Measurements from ENCODE around the gene TSNAX.

Gene TSNAX

GRCh38 chr1:231604276-231604621, 75.8 kb downstream of the TSNAX start:
- no peak for FAIRE-seq

GRCh38 chr1:231605149-231606100, 77.0 kb downstream of the TSNAX start:
- FAIRE-seq, result no peak

- FAIRE-seq, result no peak
Observed at GRCh38 chr1:231606712-231607111, 78.2 kb downstream of the TSNAX start.

GRCh38 chr1:231610388-231610787, 81.9 kb downstream of the TSNAX start:
- no peak for FAIRE-seq

GRCh38 chr1:231611111-231611510, 82.6 kb downstream of the TSNAX start:
- FAIRE-seq, result no peak

GRCh38 chr1:231611851-231612250, 83.4 kb downstream of the TSNAX start:
- FAIRE-seq, result no peak

GRCh38 chr1:231612393-231613089, 84.1 kb downstream of the TSNAX start:
- FAIRE-seq, result no peak

- FAIRE-seq, result no peak
Observed at GRCh38 chr1:231613419-231614349, 85.2 kb downstream of the TSNAX start.
